Cerebellar nuclear complex (tissue), 1 donor: ENCODE results near the gene STARD10.
"Not testable (repeated sequence)": the region's sequence is repeated elsewhere in the genome, so short reads cannot be mapped to it uniquely, and the experiment has no call there.

Source experiments
- DNase-seq, 2 experiments: peaks; one replicate each; lab custom pipeline; 2025; lab: John Stamatoyannopoulos, UW

The STARD10 gene

DNA sequence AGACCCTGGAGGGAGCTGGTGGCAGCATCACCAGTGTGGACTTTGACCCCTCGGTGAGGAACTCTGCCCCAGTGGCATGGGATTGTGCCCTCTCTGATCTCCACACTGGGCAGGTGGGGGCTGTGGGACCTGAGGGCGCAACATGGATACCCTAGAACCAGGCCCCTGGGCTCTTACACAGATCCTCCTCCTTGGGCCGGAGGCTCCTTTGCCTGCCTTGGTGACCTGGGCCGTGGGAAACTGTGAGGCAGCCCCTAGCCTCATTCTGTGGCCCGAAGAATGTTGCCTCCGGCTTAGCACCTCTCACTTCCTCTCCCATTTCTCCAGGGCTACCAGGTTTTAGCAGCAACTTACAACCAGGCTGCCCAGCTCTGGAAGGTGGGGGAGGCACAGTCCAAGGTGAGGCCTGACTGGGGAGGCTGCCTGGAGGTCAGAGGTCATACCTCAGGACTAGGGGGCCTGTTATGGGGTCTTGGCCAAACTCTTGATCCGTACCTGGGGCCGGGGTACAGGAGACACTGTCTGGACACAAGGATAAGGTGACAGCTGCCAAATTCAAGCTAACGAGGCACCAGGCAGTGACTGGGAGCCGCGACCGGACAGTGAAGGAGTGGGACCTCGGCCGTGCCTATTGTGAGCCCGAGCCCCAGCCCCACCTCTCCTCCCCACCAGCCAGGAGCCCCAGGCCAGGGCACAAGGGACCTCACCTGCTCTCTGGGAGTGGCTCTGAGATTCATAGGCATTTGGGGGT, 32.5 kb upstream of the STARD10 start:
- no peak for DNase-seq

DNA sequence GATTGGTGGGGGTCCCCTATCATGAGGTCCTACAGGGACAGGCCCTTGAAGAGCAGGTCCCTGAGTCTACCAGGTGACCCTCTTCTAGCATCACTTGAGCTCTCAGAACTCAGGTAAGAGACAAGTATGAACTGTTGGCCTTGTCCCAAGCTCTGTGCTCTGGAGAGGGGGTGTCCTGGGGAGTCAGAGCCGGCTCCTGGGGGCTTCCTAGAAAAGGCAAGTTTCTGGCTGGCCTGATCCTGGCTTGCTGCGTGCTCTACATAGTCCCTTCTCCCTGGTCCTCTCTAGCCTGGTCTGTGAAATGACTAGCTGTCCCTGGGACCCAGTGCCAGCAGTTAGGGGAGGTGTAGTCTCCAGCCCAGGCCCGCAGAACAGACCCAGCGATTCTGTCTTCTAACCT, 31.8 kb upstream of the STARD10 start:
- DNase-seq: no peak

DNA sequence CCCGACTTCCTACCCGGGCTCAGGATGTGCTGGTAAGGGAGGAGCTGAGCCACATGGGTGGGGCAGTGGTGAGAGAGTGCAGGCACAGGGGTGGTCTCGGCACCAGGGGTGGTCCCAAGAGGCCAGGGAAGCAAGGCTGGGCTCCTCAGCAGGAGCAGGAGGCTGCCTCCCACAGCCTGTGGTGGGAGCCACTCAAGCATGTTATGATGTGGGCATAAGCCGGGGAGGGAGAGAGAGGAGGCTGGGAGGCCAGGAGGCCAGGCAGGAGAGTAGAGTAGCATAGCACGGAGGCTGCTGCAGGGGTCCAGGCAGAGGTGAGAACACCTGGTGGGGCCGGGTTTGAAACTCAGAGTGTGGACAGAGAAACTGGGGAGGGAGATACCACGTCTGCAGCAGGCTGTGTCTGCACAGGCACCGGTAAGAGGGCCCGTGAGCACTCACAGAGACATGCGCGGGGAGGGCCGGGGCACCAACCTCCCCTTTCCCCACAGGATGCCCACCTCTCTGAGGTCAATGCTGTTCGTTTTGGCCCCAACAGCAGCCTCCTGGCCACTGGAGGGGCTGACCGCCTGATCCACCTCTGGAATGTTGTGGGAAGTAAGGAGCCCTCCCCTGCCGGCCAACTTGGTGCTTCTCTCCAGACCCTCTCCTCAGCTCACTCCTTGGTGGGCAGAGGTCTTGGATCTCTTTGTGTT, 31.1 kb upstream of the STARD10 start:
- DNase-seq: no peak

DNA sequence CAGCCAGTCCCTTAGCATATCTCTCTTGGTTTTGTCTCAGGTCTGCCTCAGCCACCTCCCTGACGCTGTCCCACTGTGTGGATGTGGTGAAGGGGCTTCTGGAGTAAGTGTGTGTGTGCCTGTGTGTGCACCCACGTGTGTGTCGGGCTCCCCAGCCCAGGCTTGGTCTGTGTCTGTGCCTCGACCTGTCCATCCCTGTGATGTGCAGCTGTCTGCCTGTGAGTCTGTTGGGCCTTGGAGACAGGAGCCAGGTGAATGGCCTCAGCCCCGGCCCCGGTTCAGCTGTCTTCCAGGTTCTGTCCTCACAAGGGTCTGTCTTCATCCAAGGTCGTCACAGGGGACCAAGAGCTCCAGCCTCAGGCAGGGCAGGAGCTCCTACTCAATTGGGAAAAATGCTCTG, 30.2 kb upstream of the STARD10 start:
- DNase-seq: no peak

DNA sequence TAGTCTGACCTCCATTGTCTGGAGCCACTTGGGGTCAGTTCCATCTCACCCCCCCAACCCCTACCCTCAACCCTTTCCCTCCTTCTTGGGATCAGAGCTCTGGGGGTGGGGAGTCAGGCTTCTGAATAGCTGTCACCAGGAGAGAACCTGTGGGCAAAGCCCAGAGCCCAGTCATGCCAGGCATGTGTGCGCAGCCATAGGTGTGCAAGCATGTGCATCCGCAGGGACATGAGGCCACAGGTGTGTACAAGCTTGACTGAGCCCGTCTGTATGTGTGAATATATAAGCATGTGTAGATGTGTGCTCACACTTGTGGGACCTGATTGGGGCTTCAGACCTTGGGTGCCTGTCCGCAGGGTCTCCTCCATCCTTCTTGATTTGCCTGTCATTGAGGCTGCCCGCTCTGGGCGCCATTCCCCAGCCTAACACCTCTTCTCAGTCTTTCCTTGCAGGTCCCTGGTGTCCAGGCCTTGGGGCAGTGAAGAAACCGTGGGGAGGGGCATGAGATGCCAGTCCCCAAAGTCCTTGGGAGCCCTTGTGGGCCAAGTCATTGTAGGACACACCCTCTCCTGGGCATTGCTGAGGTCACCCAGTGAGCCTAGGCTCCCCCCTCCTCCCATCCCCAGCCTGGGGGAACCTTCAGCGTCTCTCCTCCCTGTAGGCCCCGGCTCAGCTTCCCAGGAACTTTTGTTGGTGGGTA, 29.4 kb upstream of the STARD10 start:
- DNase-seq: no peak

- DNase-seq: peak; percentile 20 to 65
These were observed 28.3 kb upstream of the STARD10 start for GRCh38 chr11:72821920-72822799.

GRCh38 chr11:72821221-72821919, 27.5 kb upstream of the STARD10 start:
- DNase-seq: no peak

- no peak for DNase-seq
These were observed 26.7 kb upstream of the STARD10 start for GRCh38 chr11:72820439-72821139.

GRCh38 chr11:72818971-72819370, 25.1 kb upstream of the STARD10 start:
- no peak for DNase-seq

DNA sequence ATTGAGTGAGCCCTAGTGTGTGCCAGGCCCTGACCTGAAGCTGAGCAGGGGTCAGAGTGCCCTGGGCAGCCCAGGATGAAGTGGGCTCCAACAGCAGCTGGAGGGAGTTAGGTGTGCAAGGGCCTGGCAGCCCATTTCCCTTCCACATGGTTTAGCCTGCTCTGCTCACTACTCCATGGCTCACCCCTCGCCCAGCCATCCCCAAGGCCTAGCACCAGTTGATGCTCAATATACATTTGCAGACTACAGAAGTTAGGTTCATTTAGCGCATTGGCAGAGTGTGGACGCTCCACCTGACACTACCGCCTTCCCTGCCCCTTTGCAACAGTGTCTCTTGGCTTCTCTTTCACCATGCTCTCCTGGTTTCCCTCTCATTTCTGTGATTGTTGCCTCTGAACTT, 24.1 kb upstream of the STARD10 start:
- no peak for DNase-seq

GRCh38 chr11:72816404-72816990, 22.6 kb upstream of the STARD10 start:
- DNase-seq: no peak

DNA sequence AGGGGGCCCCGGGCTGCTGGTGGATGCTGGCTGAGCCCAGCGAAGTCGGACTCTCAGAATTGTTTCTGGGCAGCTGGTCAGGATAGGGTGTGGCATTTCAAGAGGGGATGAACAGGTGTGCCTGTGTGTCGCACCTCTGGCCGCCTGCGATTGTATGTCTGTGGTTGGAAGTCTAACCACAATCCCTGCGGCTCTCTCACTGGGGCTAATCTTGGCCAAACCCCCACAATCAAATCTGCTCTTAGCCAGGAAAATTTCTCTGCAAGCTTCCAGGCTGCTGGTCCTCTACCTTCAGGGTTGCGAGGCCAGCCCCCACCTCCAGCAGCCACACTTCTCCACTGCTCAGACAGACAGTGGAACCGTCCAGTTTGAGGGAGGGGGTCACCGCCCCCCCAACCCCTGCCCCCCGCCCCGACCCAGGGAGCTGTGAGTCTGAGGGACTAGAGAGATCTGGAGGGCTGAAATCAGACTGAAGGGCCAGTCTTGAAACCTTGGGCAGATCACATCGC, 21.3 kb upstream of the STARD10 start:
- DNase-seq: no peak

DNA sequence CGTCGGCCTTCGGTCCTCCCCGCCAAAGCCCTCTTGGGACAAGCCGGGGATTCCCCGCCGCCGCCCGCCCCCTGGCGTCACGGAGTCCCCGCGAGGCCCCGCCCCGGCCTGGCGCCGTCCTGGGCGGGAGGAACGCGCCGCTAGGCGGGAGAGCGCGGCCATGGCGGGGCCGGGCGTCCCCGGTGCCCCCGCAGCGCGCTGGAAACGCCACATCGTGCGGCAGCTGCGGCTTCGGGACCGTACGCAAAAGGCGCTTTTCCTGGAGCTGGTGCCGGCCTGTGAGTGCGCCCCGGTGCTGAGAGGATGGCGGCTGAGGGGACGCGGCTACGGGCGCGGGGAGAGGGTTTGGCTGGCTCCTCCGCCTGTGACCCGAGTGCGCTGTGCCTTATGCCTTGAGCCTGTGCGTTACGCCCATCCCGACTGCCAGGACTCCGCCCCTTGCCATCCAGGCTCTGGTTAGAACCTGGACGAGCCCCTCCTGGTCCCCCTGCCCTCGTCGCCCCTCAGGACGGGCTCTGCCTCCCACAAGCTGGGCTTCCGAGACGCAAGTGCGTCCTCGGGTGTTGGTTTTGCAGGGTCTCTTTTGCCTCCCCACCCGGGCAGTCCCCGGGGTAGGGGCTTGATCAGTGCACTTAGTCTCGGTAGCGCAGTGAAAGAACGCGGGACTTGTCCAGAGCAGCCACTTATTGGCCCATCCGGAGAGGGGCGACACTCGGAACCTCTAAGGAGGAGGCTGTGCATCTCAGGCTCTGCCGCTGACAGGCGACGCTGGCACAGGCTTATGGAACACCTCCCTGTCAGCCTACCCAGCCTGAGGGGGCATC, 20.7 kb upstream of the STARD10 start, which contains the start of gene ATG16L2:
Gene ATG16L2 (plus strand): TSS at position 126 of the 824 bp plus-strand sequence. CDS start 35 bp downstream, at position 161.
- peak in 1 of 2 experiments; percentile 50 for DNase-seq

DNA sequence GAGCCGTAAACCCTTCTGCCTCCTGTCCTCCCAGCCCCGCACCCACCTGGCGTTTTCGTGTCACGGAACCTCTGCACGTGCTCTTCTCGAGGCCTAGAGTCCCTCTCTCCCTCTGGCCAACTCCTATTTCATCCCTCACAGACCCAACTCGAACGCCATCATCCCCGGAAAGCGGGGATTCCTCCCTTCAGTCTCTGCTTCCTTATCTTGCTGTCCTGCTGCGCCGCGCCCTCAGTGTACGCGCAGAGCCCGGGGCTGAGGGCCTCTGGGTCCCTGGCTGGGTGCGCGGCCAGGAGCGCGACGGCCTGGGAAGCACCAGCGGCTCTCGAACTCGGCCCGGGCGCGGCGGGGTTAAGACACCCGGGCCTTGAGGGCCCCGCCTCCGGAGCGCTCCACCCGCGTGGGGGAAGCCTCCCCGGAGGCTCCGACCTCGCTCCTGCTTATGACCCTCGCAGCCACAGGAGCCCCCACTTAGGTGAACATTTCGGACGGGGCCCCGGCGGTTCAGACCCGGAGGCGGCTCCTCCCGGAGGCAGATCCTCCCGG, 20.0 kb upstream of the STARD10 start:
- DNase-seq: no peak

- DNase-seq: no peak
These were observed 19.3 kb upstream of the STARD10 start for GRCh38 chr11:72812967-72813739.

DNA sequence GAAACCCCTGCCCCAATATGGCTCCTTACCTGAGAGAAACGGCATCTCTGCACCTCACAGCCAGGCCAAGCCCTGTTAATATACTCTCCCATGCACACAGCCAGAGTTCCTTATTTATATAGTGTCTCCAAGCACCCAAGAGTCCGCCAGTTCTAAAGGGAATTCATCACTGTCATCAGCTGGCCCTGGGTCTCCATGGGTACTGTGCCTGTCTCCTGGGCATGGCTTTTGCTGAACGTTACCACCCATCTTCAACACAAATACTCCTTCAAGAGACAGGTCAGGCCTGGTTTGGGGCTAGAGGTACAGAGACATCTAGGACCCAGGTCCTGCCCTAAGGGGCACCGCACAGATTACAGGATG, 18.7 kb upstream of the STARD10 start:
- DNase-seq: no peak

DNA sequence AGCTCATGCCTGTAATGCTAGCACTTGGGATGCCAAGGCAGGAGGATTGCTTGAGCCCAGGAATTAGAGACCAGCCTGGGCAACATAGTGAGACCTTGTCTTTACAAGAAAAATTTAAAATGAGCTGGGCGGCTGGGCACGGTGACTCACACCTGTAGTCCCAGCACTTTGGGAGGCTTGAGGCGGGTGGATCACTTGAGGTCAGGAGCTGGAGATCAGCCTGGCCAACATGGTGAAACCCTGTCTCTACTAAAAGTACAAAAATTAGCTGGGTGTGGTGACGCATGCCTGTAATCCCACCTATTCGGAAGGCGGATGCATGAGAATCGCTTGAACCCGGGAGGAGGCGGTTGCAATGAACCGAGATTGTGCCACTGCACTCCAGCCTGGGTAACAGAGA, 17.8 kb upstream of the STARD10 start:
- not testable (repeated sequence) for DNase-seq

DNA sequence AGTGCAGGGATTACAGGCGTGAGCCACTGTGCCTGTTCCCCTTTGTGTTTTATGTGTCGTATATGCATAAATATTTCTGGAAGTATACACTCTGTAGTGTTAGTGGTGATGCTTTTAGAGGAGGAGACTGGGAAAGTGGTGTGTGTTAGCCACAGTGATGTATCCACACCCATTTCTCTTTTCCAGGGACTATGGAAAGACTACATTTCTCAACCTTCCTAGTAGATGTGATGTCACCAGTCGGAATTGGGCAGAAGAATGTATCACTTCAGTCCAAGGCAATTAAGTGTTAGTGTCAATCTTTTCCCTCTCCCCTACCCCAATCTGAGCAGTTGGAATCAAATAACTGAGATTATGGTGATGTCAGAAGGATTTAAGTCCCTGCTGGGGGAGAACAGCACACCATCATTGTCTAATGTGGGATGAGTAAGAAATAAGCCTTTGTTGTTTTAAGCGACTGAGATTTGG, 14.5 kb upstream of the STARD10 start:
- DNase-seq: no peak
